AG09309 (cell line): ENCODE data around the gene KRT71.

Source experiments
- DNase-seq: peaks from one replicate; pipeline ENCODE4 v3.0.0-alpha.2; 2010; ENCODE audit warnings: low read depth
- H3K4me3 ChIP-seq: 2 replicates; pipeline ENCODE4 v1.5.1; 2011; ENCODE audit warnings: mild to moderate bottlenecking, low read depth, low read length, moderate library complexity; ENCODE audit not compliant: control insufficient read depth
- TF ChIP-seq, protein P1 (sequence below): IDR thresholded peaks from 2 replicates; pipeline ENCODE4 v1.5.1; 2011; ENCODE audit warnings: mild to moderate bottlenecking, low read depth, low read length, inconsistent platforms; ENCODE audit not compliant: insufficient read depth, control insufficient read depth; ENCODE audit errors: missing control alignments

Gene KRT71

DNA sequence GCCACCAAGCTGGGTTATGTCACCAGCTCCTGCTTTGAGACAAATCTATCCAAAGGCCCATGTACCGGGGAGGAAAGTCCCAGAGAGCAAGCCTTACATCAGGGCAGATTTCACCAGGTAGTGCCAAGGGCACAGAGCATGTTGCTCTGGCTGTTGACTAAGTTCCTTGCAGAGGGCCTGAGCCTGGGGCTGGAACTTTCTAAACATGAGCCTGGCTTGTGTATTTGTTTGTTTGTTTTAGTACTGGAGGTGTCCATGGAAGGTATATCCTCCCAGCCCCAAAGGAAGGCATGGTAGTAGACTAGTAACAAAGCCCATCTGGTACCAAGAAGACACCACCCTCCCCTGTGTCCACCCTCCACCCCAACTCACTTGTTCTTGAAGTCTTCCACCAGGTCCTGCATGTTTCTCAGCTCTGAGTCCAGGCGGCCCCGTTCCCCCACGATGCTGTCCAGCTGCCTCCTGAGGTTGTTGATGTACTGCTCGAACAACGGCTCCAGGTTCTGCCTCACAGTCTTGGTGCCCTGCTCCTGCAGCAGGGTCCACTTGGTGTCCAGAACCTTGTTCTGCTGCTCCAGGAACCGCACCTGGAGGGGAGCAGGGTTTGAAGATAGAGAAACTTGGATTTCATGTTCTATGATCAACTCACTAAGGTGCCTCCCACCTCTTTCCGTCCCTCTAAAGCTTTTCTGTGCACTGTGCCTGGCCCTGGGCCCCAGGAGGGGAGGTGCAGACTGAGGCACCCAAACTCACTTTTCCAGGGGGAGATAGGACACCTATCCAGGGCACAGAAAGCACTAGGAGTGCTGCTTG is 34.2 kb downstream of the KRT71 start:
- H3K4me3 ChIP-seq: no peak overlapping the region
- no peak for DNase-seq
- TF ChIP-seq, protein P1, sequence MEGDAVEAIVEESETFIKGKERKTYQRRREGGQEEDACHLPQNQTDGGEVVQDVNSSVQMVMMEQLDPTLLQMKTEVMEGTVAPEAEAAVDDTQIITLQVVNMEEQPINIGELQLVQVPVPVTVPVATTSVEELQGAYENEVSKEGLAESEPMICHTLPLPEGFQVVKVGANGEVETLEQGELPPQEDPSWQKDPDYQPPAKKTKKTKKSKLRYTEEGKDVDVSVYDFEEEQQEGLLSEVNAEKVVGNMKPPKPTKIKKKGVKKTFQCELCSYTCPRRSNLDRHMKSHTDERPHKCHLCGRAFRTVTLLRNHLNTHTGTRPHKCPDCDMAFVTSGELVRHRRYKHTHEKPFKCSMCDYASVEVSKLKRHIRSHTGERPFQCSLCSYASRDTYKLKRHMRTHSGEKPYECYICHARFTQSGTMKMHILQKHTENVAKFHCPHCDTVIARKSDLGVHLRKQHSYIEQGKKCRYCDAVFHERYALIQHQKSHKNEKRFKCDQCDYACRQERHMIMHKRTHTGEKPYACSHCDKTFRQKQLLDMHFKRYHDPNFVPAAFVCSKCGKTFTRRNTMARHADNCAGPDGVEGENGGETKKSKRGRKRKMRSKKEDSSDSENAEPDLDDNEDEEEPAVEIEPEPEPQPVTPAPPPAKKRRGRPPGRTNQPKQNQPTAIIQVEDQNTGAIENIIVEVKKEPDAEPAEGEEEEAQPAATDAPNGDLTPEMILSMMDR: no peak

DNA sequence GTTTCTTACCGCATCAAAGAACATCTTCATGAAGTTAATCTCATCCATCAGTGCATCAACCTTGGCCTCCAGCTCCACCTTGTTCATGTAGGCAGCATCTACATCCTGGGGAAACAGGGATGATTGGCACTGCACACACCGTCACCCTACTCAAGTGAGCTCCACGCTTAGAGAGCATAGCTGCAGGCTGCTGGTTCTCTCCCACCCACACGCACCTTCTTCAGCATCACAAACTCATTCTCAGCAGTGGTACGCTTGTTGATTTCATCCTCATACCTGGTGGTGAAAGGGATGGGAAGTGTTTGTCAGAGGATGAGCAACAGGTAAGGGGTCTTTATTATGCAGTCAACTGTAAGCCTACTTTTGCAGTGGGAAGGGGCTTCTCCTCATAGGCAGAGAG is 35.1 kb downstream of the KRT71 start:
- no peak overlapping the region for H3K4me3 ChIP-seq
- TF ChIP-seq, protein P1: no peak
- DNase-seq: no peak

DNA sequence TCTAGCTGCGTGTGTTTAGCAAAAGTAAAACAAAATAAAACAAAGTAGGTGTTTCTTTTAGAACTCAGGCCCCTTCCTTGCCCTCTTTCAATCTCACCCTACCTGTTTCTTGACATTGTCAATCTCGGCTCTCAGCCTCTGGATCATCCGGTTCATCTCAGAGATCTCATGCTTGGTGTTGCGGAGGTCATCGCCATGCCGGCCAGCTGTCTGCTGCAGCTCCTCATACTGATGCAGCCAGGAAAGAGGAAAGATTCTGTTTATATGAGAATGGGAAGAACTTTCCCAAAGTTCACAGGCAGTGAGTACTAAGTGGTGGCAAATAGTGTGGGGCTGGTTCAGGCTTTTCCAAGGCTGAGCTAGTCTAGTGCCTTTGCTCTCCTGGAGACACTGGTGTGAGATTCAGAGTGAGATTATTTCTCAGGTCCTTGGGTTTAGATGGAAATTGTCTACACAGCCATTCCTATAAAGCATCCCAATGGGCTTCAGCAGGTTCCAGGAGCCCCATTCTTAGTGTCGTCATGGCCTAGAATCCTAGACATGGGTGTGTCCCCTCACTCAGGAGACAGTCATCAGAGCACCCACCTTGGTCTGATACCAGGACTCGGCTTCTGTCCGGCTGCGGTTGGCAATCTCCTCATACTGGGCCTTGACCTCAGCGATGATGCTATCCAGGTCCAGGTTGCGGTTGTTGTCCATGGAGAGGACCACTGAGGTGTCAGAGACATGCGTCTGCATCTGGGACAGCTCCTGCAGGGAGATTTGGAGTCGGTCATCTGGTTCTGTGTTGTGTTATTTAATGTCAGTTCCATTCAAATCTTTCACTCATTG is 35.7 kb downstream of the KRT71 start:
- TF ChIP-seq, protein P1: no peak
- DNase-seq: no peak

DNA sequence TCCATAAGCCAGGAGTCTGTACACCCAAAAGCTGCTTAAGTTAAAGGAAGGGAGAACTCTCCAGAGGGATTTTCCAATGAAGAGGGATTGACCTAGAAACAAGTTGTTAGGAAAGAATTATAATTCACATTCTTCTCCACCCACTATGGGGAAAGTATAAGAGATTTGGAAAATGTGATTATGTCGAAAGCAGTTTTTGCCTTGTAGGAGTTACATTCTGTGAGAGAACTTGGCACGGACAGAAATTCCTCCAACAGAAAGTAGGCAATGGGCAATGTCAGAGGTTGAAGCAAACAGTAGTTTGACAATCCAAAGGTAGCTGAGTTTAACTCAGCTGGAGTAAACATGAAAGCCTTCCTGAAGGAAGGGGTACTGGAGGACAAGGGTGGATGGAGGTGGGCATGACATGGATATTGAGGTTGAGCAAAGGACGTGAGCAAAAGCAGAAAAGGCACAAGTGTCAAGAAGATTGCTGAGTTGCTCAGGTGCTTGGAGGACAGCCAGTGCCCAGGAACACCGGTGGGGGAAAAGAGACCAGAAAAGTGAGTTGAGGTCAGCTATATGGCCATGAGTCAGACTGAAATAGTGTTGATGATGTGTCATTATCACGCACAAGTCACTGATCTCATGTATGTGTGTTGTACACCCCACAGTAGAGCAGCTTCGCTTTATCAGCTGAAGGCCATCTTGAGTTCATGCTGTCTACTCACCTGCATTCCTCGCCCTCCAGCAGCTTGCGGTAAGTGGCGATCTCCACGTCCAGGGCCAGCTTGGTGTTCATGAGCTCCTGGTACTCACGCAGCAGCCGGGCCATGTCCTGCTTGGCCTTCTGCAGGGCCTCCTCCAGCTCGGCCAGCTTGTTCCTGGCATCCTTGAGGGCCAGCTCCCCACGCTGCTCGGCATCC is 36.8 kb downstream of the KRT71 start:
- TF ChIP-seq, protein P1: no peak
- DNase-seq: no peak
- H3K4me3 ChIP-seq: no peak overlapping the region

More for the DNA sequence above, 35.7 kb downstream of the KRT71 start:
- no peak overlapping the region for H3K4me3 ChIP-seq

DNA sequence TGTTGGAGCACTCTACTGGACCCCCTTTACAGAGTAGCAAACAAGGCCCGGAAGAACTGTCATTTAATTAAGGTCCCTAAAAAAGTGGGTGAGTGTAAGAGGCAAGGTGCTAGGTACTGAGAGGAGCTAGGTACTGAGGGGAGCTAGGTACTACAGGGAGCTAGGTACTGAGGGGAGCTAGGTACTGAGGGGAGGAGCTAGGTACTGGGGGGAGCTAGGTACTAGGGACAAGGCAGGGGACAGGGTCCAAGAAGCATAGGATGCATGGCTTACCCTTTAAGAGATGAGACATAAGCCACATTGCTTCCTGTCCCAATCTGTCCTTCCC is 37.7 kb downstream of the KRT71 start:
- no peak overlapping the region for H3K4me3 ChIP-seq
- TF ChIP-seq, protein P1: no peak
- no peak for DNase-seq

DNA sequence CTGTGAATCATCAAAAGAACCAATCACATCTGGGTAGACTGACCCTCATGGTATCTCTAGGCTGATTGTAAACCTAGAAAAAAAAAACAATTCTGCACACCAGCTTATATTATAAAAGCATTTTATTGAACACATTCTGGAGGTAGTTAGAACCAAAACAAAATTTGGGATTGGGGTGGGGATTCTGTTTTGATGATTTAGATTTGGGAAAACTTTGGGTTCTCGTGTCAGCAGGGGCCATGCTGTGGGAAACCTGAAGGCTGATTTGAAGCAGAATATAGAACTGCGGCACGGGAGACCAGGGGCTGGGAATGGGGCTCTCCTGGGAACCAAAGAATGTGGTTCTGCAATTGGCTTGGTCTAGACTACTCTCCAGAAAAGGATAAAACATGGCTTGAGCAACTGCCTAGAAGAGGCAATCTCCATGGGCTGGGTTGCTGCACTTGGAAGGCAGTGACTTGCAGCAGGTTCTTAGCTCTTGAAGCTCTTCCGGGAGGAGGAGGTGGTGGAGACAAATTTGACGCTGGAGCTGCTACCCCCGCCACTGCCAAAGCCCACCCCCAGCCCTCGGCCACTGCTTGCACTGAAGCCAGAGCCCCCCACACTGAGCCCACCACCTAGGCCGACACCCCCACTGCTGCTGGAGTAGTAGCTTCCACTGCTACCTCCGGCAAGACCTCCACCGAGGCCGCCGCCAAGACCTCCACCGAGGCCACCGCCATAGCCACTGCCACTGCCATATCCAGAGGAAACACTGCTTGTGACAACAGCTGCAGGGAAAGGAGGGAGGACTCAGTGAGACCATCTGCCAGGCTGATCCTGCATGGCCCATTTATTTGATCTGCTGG is 38.2 kb downstream of the KRT71 start:
- TF ChIP-seq, protein P1: no peak
- DNase-seq: no peak
- H3K4me3 ChIP-seq: no peak overlapping the region
